Activated CD8-positive, alpha-beta memory T cell treated with anti-CD3 and anti-CD28 coated beads, Interleukin-2, amount 10 ng/mL, durations not matched to agents 7 days and 5 days (primary cell): ENCODE data around the gene ADAMTSL1. TPM values are rescaled to one million over a fixed set of nuclear protein-coding genes. Genes with fewer than 3 reads are reported as not detected.

Source experiments
- ATAC-seq: fragments of 150-1000 bp; cut with Tn5 transposase; one replicate; pipeline ENCODE4 v1.10.0; 2021; ENCODE audit warnings: moderate library complexity
- CTCF ChIA-PET: fragments of 350-600 bp; sonication (Branson Sonifier 250); formaldehyde crosslinking; loops from one replicate; lab custom pipeline; 2021; ENCODE audit warnings: antibody characterized with exemption; lab: Charles Lee
- DNase-seq: peaks from one replicate; pipeline ENCODE4 v3.0.0-alpha.2; 2020
- H3K27ac Mint-ChIP-seq: one replicate; pipeline ENCODE4 v1.8.0; 2021; ENCODE audit warnings: mild to moderate bottlenecking, mixed read lengths
- H3K27me3 Mint-ChIP-seq: one replicate; pipeline ENCODE4 v1.8.0; 2021; ENCODE audit warnings: mixed read lengths
- H3K36me3 Mint-ChIP-seq: one replicate; pipeline ENCODE4 v1.8.0; 2021; ENCODE audit warnings: mild to moderate bottlenecking, mixed read lengths
- H3K4me1 Mint-ChIP-seq: one replicate; pipeline ENCODE4 v1.8.0; 2021; ENCODE audit warnings: mixed read lengths
- H3K4me3 Mint-ChIP-seq: one replicate; pipeline ENCODE4 v1.8.0; 2021; ENCODE audit warnings: mild to moderate bottlenecking, moderate library complexity, mixed read lengths
- H3K9me3 Mint-ChIP-seq: one replicate; pipeline ENCODE4 v1.8.0; 2022; ENCODE audit warnings: low read depth, mixed read lengths
- total RNA-seq, 2 experiments: library from RNA; stranded (reverse); gene quantifications; one replicate each; pipeline ENCODE4 v1.2.3, GENCODE V29; 2021

ADAMTSL1 gene
- total RNA-seq, 2 experiments from 2014 or later, result not detected

DNA sequence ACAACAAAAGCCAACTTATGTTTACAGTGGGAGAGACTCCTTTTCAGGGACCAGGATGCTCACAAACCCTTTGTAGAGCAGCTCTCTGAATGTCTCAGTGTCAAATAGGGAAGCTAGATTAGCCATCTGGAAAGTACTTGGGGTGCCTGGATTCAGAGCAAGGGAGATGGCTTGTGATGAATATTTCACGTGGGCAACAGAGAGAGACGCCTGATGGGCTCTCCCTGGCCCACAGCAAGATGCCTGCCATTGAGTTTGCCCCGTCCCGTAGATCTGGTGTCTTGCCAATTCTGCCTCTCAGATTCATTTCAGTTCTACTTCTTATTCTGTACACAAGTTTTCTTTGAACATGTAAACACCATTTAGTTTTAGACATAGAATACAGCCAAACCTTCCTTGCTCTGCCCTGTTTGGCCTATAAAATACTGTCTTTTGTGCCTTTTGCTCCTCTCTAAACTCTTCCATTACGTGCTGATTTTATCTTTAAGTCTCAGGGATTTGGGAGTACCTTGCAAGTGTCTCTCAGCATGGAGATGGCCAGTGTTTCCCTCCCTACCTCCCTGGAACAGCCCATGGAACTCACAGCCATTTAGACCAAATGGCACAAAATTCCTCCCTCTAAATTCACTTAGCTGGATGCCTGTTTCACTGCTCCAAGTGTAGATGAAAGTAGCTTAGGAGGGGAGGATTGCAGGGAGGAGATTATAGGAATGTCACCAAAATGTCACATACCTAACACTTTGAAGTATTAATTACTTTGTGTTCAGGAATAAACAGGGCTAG lies 324.7 kb downstream of the ADAMTSL1 start:
- no peaks in the 10 kb centered on the region for H3K36me3 Mint-ChIP-seq
- peaks cover 3% of the 10 kb centered on the region for H3K27me3 Mint-ChIP-seq
- no peak for DNase-seq
- CTCF ChIA-PET, result no interaction called here
- no peaks in the 10 kb centered on the region for H3K4me1 Mint-ChIP-seq
- no peak overlapping the region for H3K4me3 Mint-ChIP-seq
- ATAC-seq, result no peak
- no peaks in the 10 kb centered on the region for H3K9me3 Mint-ChIP-seq
- no peak overlapping the region for H3K27ac Mint-ChIP-seq

DNA sequence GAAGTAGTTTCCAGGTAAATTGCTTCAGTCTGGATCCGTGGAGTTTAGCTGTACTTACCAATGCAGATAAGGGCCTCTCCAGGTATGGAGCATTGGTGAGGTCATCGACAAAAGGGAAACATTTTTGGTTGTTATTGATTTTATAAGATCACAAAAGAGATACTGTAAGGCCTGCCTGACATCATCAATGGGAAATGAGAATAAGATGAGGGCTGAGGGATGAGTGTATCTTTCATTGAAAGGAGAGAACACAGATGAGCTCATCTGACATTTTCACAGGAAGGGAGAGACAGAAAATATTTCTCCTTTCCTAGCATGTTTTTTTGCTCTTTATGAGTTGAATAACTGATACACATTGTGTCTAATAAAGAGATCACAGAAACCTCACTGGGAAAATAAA lies 325.5 kb downstream of the ADAMTSL1 start:
- CTCF ChIA-PET, result no interaction called here
- Mint-ChIP-seq H3K27ac (no peak overlapping the region), H3K4me3 (no peak overlapping the region), H3K9me3 (no peaks in the 10 kb centered on the region), H3K27me3 (peaks cover 3% of the 10 kb centered on the region), H3K36me3 (no peaks in the 10 kb centered on the region), H3K4me1 (no peaks in the 10 kb centered on the region)
- no peak for ATAC-seq
- DNase-seq, result no peak

DNA sequence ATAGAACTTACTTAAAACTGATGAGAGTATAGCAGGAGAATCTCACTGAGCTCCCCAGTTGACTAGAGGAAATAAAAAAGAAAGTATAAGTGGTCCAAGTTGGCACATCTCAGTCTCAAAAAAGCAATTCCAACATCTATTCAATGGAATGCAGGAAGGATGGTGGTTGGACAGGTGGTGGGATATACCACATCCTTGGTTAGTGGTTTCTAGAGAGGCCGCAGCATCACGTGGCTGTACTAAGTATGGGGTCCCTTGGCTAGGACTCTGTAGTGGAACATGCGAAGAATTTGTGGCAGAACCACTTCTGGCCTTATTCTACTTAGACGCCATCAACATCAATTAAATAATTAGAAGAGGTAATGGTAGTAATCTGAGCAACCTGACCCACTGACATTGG lies 326.6 kb downstream of the ADAMTSL1 start:
- H3K4me3 Mint-ChIP-seq, result no peak overlapping the region
- no peak for ATAC-seq

DNA sequence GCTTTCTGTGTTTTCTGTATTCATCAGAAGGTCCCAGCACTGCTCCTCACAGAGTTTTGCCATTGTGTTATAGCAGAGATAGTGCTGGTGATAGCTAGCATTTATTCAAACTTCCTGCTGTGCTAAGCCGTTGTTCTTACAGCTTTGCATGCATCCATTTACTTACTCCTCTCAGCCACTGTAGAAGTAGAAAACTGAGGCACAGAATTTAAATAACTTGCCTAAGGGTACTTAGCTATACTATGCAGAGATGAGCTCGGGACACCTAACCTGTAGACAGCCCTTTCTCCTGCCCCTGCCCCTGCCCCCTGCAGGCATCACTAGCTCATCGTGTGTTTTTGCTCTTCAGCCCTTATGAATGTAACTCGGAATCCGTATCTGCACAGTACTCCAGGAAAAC lies 331.4 kb downstream of the ADAMTSL1 start:
- Mint-ChIP-seq H3K9me3 (no peaks in the 10 kb centered on the region), H3K4me3 (no peak overlapping the region), H3K27me3 (peaks cover 3% of the 10 kb centered on the region), H3K27ac (no peak overlapping the region), H3K4me1 (no peaks in the 10 kb centered on the region), H3K36me3 (no peaks in the 10 kb centered on the region)
- ATAC-seq (no peak), DNase-seq (no peak)
- CTCF ChIA-PET, result no interaction called here

More for the DNA sequence above, 326.6 kb downstream of the ADAMTSL1 start:
- Mint-ChIP-seq H3K9me3 (no peaks in the 10 kb centered on the region), H3K4me1 (no peaks in the 10 kb centered on the region), H3K27me3 (peaks cover 3% of the 10 kb centered on the region), H3K36me3 (no peaks in the 10 kb centered on the region), H3K27ac (no peak overlapping the region)
- no peak for DNase-seq
- CTCF ChIA-PET, result no interaction called here

DNA sequence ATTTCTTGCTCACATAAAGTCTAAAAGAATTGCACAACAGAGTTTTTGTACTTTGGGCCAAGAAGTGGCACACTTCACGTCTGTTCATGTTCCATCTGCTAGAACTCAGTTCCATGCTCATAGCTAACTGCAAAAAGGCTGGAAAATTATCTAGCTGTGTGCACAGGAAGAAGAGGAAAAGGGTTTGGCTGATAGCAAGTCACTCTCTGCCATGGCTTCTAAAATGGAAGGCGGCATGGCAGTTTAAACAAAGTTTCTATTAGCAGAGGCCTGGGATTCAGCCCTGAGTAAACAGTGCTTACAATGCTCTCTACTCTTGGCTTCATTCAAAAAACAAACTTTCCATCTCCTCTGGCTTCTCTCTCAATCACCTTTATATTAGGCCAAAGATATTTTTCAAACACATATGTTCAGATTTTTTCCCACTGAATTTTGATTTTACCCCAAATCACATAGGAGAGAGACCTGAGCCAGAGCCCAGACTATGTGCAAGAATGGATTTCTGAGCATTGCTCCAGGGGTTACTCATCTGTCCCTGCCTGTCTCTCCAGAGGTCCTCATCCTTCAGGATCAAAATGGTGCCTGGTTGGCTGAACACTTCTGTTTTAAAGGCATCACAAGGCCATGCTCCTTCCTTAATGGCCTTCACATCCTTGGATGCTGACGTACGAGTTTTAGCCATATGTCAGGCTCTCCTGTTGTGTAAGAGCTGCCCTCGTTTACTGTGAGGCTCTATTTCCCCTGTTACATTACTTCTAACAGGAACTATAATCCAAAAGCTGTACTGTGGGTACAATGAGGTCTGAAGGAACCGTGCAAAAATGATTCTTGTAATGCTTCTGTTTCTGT lies 332.5 kb downstream of the ADAMTSL1 start:
- DNase-seq, result no peak
- CTCF ChIA-PET, result no interaction called here
- no peak overlapping the region for H3K4me3 Mint-ChIP-seq
- H3K27me3 Mint-ChIP-seq, result peaks cover under 1% of the 10 kb centered on the region
- ATAC-seq, result no peak
- no peaks in the 10 kb centered on the region for H3K9me3 Mint-ChIP-seq
- H3K27ac Mint-ChIP-seq, result no peak overlapping the region
- no peaks in the 10 kb centered on the region for H3K36me3 Mint-ChIP-seq
- H3K4me1 Mint-ChIP-seq, result no peaks in the 10 kb centered on the region

DNA sequence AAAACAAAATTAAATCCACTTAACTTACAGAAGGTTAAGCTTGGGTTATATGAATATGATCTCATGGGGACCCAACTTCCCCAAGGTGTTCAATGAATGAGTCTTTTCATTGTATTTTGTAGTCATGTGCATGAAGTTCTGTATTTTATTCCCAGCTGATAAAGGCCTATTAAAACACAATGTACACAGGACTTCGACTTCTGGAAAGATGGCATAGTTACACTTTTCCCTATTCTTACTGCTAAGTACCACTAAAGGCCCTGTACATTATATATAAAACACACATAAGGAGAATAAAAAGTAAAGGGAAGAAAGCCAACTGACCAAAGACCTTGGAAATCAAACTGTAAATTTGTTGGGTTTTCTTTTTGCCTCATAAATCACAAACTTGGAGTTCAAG lies 336.6 kb downstream of the ADAMTSL1 start:
- no peaks in the 10 kb centered on the region for H3K9me3 Mint-ChIP-seq
- CTCF ChIA-PET, result no interaction called here
- peaks cover 3% of the 10 kb centered on the region for H3K27me3 Mint-ChIP-seq
- ATAC-seq (no peak), DNase-seq (no peak)
- H3K27ac Mint-ChIP-seq, result no peak overlapping the region
- no peaks in the 10 kb centered on the region for H3K4me1 Mint-ChIP-seq
- no peak overlapping the region for H3K4me3 Mint-ChIP-seq
- no peaks in the 10 kb centered on the region for H3K36me3 Mint-ChIP-seq

DNA sequence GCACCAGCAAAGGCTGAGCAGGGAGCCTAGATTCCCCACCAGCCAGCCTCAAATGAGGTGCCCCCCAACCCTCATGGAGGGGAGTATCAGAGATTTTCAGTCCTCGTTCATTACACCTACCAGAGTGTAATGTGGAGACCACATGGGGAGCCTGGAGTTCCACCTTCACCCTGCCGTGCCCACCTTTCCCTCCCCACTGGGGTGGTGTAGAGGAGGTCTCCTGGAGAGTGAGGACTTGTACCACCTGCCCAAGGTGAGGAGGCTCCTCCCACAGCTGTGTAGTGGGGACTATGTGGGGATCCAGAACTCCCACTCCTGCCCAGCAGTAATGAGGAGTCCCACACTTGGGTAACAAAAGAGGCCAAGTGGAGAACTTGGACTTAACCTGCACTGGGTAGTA lies 337.2 kb downstream of the ADAMTSL1 start:
- no peak for DNase-seq
- H3K4me1 Mint-ChIP-seq, result no peaks in the 10 kb centered on the region
- ATAC-seq, result no peak
- H3K9me3 Mint-ChIP-seq, result no peaks in the 10 kb centered on the region
- CTCF ChIA-PET, result no interaction called here
- H3K27ac Mint-ChIP-seq, result no peak overlapping the region
- H3K4me3 Mint-ChIP-seq, result no peak overlapping the region
- H3K36me3 Mint-ChIP-seq, result no peaks in the 10 kb centered on the region
- peaks cover 3% of the 10 kb centered on the region for H3K27me3 Mint-ChIP-seq

DNA sequence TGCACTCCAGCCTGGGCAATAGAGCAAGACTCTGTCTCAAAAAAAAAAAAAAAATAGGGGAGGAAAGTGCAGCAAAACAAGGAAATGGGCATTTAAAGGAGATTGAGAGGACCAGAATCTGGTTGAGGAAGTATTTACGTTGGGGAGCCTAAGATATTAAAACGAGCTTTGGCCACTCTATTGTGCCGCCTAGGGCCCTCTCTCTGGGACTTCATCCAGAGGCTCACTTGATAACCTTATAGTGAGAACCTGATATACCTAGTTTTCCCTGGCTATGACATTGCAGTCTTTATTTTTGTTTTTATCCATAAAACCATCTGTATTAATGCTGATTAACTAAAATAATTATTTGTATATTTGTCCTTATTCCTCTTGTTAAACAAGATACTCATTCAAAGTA lies 345.5 kb downstream of the ADAMTSL1 start:
- ATAC-seq (no peak), DNase-seq (no peak)
- Mint-ChIP-seq H3K9me3 (no peaks in the 10 kb centered on the region), H3K27ac (no peak overlapping the region), H3K4me3 (no peak overlapping the region), H3K4me1 (no peaks in the 10 kb centered on the region), H3K36me3 (no peaks in the 10 kb centered on the region), H3K27me3 (no peaks in the 10 kb centered on the region)
- CTCF ChIA-PET, result no interaction called here

DNA sequence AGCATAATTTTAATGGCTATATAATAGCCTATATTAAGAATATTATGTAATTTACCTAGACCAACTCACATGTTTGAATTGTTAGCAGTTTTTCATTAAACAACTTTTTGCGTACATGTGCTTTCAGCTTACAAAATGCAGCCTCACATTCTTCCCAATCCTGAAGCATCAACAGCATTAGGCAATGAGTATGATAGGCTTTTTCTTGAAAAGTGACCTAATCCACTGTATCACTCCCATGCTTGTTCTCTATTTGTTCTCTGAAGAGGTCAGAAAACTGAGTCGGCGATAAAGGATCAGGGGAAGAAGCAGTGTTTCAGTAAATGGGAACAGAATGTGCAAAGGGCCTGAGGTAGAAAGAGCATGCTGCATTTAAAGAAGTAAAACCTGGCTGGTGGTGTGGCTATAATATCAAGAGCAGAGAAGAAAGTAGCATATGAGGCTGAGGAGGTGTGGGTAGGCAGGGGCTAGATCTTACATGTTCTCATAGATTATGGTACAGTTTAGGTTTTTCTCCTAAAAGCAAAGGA lies 346.7 kb downstream of the ADAMTSL1 start:
- Mint-ChIP-seq H3K4me1 (no peaks in the 10 kb centered on the region), H3K4me3 (no peak overlapping the region), H3K27me3 (no peaks in the 10 kb centered on the region), H3K9me3 (no peaks in the 10 kb centered on the region), H3K27ac (no peak overlapping the region), H3K36me3 (no peaks in the 10 kb centered on the region)
- CTCF ChIA-PET, result no interaction called here
- no peak for DNase-seq
- no peak for ATAC-seq

DNA sequence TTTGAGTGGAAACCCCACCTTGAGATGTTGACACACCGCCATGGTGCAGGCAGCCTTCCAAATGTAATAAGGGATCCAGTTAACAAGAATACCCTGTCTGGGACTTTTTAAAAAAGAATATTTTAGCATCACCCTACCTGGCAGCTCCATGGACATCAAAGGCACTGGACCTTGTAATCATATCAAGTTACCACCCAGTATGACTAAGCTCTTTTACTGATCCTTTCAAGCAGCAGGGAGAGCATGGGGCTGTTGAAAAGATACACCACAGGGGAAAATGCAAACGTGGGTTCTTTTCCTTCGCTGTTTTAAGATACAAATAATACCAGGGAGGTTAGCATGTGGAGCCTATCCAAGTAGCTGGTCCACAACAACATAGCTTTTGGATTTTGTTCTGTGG lies 347.8 kb downstream of the ADAMTSL1 start:
- Mint-ChIP-seq H3K36me3 (no peaks in the 10 kb centered on the region), H3K4me3 (no peak overlapping the region), H3K4me1 (peaks cover 4% of the 10 kb centered on the region), H3K9me3 (no peaks in the 10 kb centered on the region), H3K27ac (no peak overlapping the region), H3K27me3 (no peaks in the 10 kb centered on the region)
- CTCF ChIA-PET, result interaction anchor here (0.8 kb wide), 1 partner anchor 12 kb away, joined by 3 read pairs; no protein-coding TSS in a partner anchor
- DNase-seq (no peak), ATAC-seq (no peak)

DNA sequence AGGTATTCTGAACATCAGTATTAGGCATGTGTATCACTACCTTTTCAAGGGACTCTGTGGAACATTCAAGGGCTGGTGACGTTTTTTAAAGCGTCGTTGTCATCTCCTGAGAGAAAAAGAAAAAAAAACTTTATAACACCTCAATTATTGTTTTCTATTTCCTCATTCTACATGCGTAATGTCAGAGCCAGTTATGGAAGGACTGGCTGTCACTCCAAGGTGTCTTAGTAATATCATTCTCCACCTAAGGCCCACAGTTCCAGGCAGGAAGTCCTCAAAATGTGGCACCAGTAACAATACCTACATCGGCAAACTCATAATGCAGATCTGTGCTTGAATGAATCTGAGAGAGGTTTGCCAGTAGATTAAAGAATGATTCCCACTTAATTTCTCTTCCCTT lies 348.9 kb downstream of the ADAMTSL1 start:
- Mint-ChIP-seq H3K36me3 (no peaks in the 10 kb centered on the region), H3K27me3 (no peaks in the 10 kb centered on the region), H3K4me3 (no peak overlapping the region), H3K27ac (no peak overlapping the region), H3K9me3 (no peaks in the 10 kb centered on the region), H3K4me1 (peaks cover 4% of the 10 kb centered on the region)
- ATAC-seq (no peak), DNase-seq (no peak)
- CTCF ChIA-PET, result no interaction called here

DNA sequence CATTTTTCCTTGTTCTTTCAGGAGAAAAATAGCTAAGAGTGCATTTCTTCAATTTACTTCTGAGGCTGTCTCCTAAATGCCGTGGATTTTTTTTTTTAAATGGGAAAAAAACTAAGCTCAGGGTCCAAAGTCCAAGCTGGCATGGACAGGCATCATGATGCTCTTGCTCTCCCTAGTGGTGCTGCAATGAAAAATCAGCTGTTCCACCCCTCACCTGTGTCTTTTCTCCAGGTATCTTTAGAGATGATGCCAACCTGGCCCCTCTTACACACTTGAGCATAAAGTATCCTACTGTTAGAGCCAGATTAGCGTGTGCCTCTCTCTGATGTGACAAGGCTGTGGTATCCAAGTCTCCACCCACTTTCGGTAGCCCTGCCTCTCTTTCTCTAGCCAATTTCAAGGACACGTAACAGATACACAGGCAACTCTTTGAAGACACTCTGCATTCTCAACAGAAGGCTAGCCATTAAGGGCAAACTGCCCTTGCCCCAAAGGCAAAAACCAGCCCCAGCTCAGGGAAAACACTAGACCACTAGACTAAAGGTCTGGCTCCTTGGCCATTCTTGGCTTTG lies 350.2 kb downstream of the ADAMTSL1 start:
- H3K4me1 Mint-ChIP-seq, result peaks cover 4% of the 10 kb centered on the region
- no peak overlapping the region for H3K4me3 Mint-ChIP-seq
- no peak overlapping the region for H3K27ac Mint-ChIP-seq
- CTCF ChIA-PET, result no interaction called here
- DNase-seq, result no peak
- H3K9me3 Mint-ChIP-seq, result no peaks in the 10 kb centered on the region
- ATAC-seq, result no peak
- no peaks in the 10 kb centered on the region for H3K27me3 Mint-ChIP-seq
- no peaks in the 10 kb centered on the region for H3K36me3 Mint-ChIP-seq

DNA sequence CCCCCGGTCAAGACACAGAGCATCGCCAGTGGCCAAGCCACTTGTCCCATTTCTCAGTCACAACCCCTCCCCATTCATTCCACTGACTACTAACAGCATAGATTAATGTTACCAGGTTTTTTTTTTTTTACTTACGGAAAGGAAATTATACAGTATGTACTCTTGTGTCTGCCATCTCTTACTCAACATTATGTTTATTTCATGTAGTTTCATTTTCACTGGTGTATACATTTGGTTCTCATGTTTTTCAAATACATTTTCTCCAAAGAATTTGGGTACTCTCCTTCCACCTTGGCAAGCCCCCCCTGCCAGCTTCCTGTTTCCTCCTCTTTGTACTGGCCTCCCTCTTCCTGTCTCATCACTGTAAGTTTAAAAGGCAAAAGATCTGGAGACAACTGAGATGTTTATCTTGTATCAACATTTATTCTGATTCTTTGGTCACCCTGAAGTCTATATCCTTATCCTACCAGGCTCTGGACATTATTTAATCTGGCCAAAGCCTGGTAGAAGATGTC lies 351.8 kb downstream of the ADAMTSL1 start:
- CTCF ChIA-PET, result no interaction called here
- H3K27me3 Mint-ChIP-seq, result no peaks in the 10 kb centered on the region
- no peak overlapping the region for H3K4me3 Mint-ChIP-seq
- H3K9me3 Mint-ChIP-seq, result no peaks in the 10 kb centered on the region
- no peaks in the 10 kb centered on the region for H3K36me3 Mint-ChIP-seq
- ATAC-seq, result no peak
- H3K27ac Mint-ChIP-seq, result no peak overlapping the region
- no peak for DNase-seq
- H3K4me1 Mint-ChIP-seq, result peaks cover 4% of the 10 kb centered on the region
